ENCODE measurements around the gene NPPA.
A peak's percentile ranks its signal among the peaks of the same experiment; 100 is the strongest.

Gene NPPA

DNA sequence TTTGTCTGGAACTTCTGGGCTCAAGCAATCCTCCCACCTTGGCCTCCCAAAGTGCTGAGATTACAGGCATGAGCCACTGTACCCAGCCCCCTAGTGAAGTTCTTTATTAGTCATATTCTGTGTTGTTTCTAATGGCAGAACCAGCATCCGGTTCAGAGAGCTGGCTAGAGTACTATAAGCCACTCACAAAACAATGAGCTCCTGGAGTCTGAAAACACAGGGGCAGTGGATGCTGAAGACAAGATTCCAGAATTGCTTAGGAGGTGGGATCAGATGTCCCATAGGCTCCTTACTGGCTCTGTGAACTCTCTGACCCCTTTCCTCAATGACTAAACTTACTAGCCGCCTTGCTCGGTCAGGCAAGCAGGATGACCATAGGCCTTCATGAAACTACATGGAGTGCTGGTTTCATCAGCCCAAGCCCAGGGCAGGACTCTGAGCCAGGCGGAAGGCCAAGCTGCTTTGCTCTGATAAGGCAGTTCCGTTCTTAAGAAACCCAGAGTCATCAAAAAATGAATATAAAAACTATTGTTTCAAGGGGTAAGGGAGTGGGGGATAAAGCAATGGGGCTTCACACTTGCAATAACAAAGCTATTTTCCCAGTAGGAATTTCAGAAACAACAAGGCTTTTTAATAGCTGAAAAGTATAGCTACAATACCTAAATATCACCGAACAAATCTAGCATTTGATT lies 49.9 kb downstream of the NPPA start:
- no peak overlapping the region for H3K4me3 ChIP-seq (ENCODE audit: control insufficient read depth, low read depth, low read length)
- TF ChIP-seq, protein P1, sequence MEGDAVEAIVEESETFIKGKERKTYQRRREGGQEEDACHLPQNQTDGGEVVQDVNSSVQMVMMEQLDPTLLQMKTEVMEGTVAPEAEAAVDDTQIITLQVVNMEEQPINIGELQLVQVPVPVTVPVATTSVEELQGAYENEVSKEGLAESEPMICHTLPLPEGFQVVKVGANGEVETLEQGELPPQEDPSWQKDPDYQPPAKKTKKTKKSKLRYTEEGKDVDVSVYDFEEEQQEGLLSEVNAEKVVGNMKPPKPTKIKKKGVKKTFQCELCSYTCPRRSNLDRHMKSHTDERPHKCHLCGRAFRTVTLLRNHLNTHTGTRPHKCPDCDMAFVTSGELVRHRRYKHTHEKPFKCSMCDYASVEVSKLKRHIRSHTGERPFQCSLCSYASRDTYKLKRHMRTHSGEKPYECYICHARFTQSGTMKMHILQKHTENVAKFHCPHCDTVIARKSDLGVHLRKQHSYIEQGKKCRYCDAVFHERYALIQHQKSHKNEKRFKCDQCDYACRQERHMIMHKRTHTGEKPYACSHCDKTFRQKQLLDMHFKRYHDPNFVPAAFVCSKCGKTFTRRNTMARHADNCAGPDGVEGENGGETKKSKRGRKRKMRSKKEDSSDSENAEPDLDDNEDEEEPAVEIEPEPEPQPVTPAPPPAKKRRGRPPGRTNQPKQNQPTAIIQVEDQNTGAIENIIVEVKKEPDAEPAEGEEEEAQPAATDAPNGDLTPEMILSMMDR (conservative IDR thresholded peaks at IDR 0.05; ENCODE audit: control insufficient read depth, insufficient read depth, low read depth, low read length), result no peak
- DNase-seq (ENCODE audit: low read depth), result peak; percentile 54

DNA sequence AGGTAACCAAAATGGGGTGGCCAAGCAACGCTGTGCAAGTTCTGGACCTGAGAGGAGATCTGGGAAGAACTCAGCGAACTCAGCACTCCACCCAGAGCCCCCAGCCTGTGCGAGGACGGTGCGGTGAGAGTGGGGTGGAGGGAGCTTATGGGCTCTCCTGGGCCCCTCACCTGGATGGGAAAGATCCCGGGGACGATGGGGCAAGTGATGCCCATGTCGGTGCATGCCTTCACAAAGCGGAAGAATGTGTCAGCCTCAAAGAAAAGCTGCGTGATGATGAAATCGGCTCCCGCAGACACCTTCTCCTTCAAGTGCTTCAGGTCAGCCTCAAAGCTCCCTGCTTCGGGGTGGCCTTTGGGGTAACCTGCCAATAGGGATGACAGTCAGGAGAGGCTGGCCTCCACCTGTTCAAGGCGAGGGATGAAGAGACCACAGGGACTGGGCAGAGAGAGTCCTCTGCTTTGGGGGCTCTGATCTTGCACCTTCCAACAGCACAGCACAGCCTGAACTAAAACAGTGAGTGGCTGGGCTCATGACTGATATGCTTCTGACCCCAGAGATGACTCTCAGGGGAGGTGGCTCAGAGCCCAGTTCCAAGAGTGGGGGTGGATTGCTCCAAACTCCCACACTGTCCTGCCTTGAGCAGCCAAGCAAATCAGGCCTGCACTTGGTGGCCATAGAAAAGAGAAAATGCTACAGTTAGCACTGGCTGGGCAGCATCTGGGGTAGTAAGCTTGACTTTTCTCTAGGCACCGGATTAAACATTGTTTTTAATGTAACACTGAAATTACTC lies 51.4 kb downstream of the NPPA start:
- peak; percentile 62 for DNase-seq (ENCODE audit: low read depth)
- TF ChIP-seq, protein P1 (conservative IDR thresholded peaks at IDR 0.05; ENCODE audit: control insufficient read depth, insufficient read depth, low read depth, low read length), result no peak
- no peak overlapping the region for H3K4me3 ChIP-seq (ENCODE audit: control insufficient read depth, low read depth, low read length)

Data from fibroblast of mammary gland (primary cell).